ENCODE measurements around the gene KCNJ6. TPM values are rescaled to one million over a fixed set of nuclear protein-coding genes. Genes with fewer than 3 reads are reported as not detected.

The KCNJ6 gene
- total RNA-seq, 1 experiment from 2014 or later: 1.2 TPM

GRCh38 chr21:37845535-37845934 lies 70.7 kb downstream of the KCNJ6 start:
- H4K91ac ChIP-seq (ENCODE audit: insufficient read length, low read depth, low read length): no peak overlapping the region

More at GRCh38 chr21:37845535-37845934, 70.7 kb downstream of the KCNJ6 start:
- Histone ChIP-seq H2BK12ac (ENCODE audit: insufficient read length, low read depth, low read length) (no peak overlapping the region), H3K4me1 (ENCODE audit: insufficient read depth, low read length) (peaks cover 8% of the 10 kb centered on the region; the same call in 1 of the 2 replicates), H3K56ac (ENCODE audit: insufficient read length, low read depth, low read length) (no peak overlapping the region), H3K23me2 (ENCODE audit: insufficient read length, low read depth, low read length, poor library complexity, severe bottlenecking) (no peaks in the 10 kb centered on the region), H2BK120ac (ENCODE audit: low read depth, low read length, poor library complexity, severe bottlenecking) (no peak overlapping the region), H3K9me3 (ENCODE audit: control insufficient read depth, low read depth, low read length) (no peaks in the 10 kb centered on the region), H3K27me3 (ENCODE audit: insufficient read depth, low read length) (no peaks in the 10 kb centered on the region), H3K79me1 (ENCODE audit: insufficient read depth, low read depth, low read length, poor library complexity, severe bottlenecking) (no peaks in the 10 kb centered on the region), H3K23ac (ENCODE audit: insufficient read length, low read depth, low read length) (no peak overlapping the region), H3K18ac (ENCODE audit: insufficient read length, low read depth, low read length) (no peak overlapping the region), H3K4ac (ENCODE audit: low read depth, low read length) (no peak overlapping the region), H4K8ac (replicated peaks; ENCODE audit: insufficient read length, low read depth, low read length) (no peak overlapping the region), H3K27ac (ENCODE audit: insufficient read length, low read depth, low read length) (no peak overlapping the region), H2AFZ (ENCODE audit: low read length) (no peak overlapping the region), H3K79me2 (ENCODE audit: insufficient read depth, low read length) (no peaks in the 10 kb centered on the region), H2BK20ac (ENCODE audit: low read depth, low read length, poor library complexity, severe bottlenecking) (no peak overlapping the region), H4K20me1 (ENCODE audit: control insufficient read depth, insufficient read depth, insufficient read length) (no peaks in the 10 kb centered on the region), H4K5ac (ENCODE audit: insufficient read length, low read depth, low read length) (no peak overlapping the region), H3K9ac (ENCODE audit: extremely low read depth, insufficient read length, low read length) (no peak overlapping the region), H2BK5ac (ENCODE audit: insufficient read length, low read length) (no peak overlapping the region), H3K4me2 (ENCODE audit: insufficient read depth, insufficient read length, low read length) (no peak overlapping the region), H3T11ph (ENCODE audit: low read length) (no peak overlapping the region), H3K14ac (ENCODE audit: insufficient read depth, low read length) (no peak overlapping the region), H2AK5ac (ENCODE audit: insufficient read length, low read length) (no peak overlapping the region), H2BK15ac (ENCODE audit: low read depth, low read length) (no peak overlapping the region)
- WGBS (ENCODE audit: extremely low coverage, insufficient read length, low lambda C conversion rate): no CpG with 5 or more reads among the region's 3 CpGs
- Mint-ChIP-seq H3K4me1 (peaks cover 28 to 31% of the 10 kb centered on the region in 2 experiments), H3K27ac (peak overlapping the region in 1 of 3 experiments; percentile 23; a peak in 1 of 7 replicates), H3K36me3 (ENCODE audit: insufficient read depth in 1 of 3, low read depth in 3 of 3) (no peaks in the 10 kb centered on the region; a peak in 2 of 7 replicates), H3K4me3 (no peak overlapping the region), H3K27me3 (ENCODE audit: low read depth) (peaks cover 3% of the 10 kb centered on the region; the same call in 1 of the 2 replicates), H3K9me3 (no peaks in the 10 kb centered on the region)
- no peak for DNase-seq
- TF ChIP-seq CTCF (conservative IDR thresholded peaks at IDR 0.05): no peak

Data from H9 (cell line).